T47D (cell line): ENCODE results near the gene CENPM.
A peak's percentile ranks its signal among the peaks of the same experiment; 100 is the strongest.

ENCODE experiments used
- DNase-seq, 2 experiments: peaks; one replicate each; pipeline versions ENCODE4 v3.0.0 to v3.0.0-alpha.2; 2011 to 2012; ENCODE audit warnings: low read depth in 1 of 2, low spot score in 1 of 2
- JUND ChIP-seq: IDR thresholded peaks from 2 replicates; pipeline ENCODE4 v1.6.1; 2012; ENCODE audit warnings: low read depth
- in situ Hi-C: cut with HindIII; loops from 2 replicates; pipeline ENCODE4 v1.10.0; 2016; ENCODE audit warnings: low sequenced_read_pairs, low pct_unique_long_range_greater_than_20kb

CENPM gene, protein sequence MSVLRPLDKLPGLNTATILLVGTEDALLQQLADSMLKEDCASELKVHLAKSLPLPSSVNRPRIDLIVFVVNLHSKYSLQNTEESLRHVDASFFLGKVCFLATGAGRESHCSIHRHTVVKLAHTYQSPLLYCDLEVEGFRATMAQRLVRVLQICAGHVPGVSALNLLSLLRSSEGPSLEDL

DNA sequence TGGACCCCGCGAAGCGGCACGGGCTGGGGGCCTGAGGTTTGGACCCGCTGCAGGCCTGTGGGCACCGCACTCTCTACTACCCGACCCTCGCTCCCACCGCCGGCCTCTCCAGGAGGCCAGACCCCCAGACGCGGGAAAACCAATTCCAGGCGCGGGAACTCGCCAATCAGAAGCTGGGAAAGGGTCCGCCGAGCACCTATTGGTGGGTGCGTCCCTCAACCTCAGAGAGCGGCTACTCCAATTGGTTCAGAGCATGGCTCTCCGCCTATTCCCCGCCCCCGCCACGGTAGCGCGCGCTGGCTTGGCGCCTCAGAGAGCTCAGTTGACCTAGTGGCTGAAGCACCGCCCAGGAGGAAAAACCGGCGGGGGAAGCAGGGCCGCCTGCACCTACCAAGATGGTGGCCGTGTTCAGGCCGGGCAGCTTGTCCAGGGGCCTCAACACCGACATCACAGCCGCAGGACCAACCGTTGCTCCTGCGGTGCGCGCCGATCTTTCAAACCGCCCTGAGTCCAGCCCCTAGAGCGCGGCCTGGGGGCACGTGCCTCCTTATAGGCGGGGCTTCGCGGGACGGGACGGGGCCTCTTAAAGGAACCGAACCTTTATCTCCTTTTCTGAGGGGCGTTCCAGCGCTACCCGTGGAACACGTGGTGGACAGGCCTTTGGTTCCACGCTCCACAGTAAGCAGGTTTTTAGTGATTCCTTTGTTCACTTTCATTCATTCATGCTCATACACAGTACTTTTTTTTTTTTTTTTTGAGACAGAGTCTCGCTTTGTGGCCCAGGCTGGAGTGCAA is at the start of gene CENPM:
CENPM (minus strand) TSS at position 524 of the 795 bp plus-strand sequence; CDS start at position 448, 76 bp downstream.
- peak; percentile 81 to 96 for DNase-seq
- in situ Hi-C loops = no loop called here
- no peak for TF ChIP-seq JUND

- in situ Hi-C loops = no loop called here
Measured at GRCh38 chr22:41995211-41995610, 48.3 kb upstream of the CENPM start.

GRCh38 chr22:41992496-41992895 is 45.5 kb upstream of the CENPM start:
- no peak for TF ChIP-seq JUND
- in situ Hi-C loops = no loop called here
- DNase-seq = no peak

More at GRCh38 chr22:41995211-41995610, 48.3 kb upstream of the CENPM start:
- DNase-seq = no peak
- TF ChIP-seq JUND = no peak

GRCh38 chr22:41991111-41991510 is 44.2 kb upstream of the CENPM start:
- in situ Hi-C loops = no loop called here
- DNase-seq = no peak
- no peak for TF ChIP-seq JUND

DNA sequence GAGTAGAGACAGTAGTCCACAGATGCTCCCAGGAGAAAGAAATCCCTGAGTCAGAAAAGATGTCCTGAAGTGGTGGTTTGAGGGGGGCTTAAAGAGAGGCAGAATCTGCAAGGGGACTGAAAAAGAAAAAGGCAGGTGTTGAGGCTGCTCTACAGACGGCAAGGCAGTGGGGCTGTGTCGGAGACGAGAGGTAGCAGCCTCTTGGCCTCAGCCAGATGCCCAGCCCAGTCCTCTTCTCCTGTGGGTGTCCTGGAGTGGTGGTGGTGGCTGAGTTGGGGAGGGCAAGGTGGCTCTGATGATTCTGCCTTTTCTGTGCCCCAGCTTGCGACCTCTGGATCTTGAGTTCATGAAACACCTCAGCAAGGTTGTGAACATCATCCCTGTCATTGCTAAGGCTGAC is 42.3 kb upstream of the CENPM start:
- in situ Hi-C loops = no loop called here
- DNase-seq = no peak
- no peak for TF ChIP-seq JUND

GRCh38 chr22:41987276-41987675 is 40.3 kb upstream of the CENPM start:
- in situ Hi-C loops = no loop called here
- no peak for DNase-seq
- TF ChIP-seq JUND = no peak

- no peak for TF ChIP-seq JUND
- in situ Hi-C loops = no loop called here
- peak in 1 of 2 experiments; percentile 39 for DNase-seq
Measured at GRCh38 chr22:41983513-41984405, 36.8 kb upstream of the CENPM start.

DNA sequence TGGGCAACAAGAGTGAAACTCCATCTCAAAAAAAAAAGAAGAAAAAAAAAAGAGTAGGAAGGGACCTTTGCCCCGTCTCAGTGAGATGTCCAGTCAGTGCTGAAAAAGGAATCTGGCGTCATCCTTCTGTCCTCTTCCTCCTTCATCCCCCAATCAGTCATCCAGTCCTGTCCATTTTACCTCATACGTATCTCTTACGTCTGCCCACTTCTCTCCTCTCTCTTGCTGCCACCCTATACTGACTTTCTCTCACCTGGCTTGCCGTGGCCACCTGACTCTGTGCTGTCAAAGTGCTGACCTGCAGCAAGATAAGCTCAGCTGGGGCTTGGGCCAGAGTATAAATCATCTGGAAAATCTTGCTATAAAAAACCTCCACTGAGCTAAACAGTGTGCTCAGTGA is 35.9 kb upstream of the CENPM start:
- TF ChIP-seq JUND = no peak
- DNase-seq = no peak
- in situ Hi-C loops = no loop called here

DNA sequence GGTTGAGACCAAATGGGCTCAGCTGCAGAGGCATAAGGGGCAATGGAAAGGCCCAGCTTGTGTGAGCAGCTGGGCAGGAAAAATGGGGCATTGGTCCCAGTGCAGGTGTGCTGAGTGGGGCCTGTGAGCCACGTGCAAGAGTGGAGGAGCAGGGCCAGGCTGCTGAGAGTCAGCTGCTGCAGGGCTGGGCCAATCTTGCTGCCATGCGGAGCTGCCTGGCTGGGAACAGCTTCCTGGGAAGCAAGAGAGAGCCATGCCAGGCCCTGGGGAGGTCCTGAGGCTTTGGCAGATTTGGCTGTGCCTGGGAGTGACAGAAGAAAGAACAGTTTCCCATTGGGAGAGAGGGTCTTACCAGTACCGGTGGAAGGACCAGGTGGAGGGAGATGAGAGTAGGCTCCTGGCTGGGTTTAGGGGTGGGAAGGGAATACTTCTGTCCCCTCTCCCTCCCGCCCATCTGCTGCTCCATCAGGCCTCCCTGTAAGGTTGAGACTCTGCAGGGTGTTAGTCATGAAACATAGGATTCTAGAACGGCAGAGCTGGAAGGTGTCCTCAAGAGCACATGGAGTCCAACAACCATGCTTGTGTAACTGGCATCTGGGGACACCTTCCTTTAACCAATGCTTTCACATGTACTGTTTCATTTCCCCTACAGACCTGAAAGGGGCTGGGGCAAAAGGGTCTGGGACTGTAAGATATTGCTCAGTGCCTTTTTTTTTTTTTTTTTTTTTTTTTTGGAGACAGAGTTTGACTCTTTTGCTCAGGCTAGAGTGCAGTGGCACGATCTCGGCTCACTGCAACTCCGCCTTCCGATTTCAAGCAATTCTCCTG is 32.7 kb upstream of the CENPM start:
- no peak for TF ChIP-seq JUND
- in situ Hi-C loops = no loop called here
- no peak for DNase-seq

GRCh38 chr22:41978732-41979131 is 31.8 kb upstream of the CENPM start:
- no peak for DNase-seq
- in situ Hi-C loops = no loop called here
- TF ChIP-seq JUND = no peak

GRCh38 chr22:41976961-41977566 is 30.1 kb upstream of the CENPM start:
- DNase-seq = no peak
- no peak for TF ChIP-seq JUND
- in situ Hi-C loops = no loop called here
